ENCODE data around the gene KCNC2. TPM values are rescaled to one million over a fixed set of nuclear protein-coding genes. Genes with fewer than 3 reads are reported as not detected.

The KCNC2 gene
- total and polyA plus RNA-seq, 7 donors = 0.01 to 1.2 (median 0.51) TPM; not detected in 3

DNA sequence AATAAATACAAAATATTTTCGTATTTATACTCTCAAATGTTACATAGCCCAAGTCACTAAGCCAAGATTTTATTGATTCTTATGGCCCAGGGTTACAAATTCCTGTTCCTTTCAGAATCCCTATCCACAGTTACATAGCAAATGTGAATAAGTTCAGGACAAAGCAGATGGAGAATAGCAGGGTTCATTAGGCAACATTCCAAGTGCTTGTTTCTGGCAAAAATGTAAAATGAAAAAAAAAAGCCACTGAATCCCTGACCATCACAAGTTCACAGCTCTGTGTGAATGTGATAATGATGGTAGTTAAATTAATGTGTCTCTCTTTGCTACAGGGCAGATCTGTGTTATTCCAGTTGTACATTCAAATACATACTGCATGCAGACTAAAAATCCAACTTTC, 74.6 kb downstream of the KCNC2 start:
- DNase-seq = no peak
- WGBS, 3 donors = 28 to 45% (median 37%) methylated on average over 1 of the region's 1 CpG
- H3K4me3 ChIP-seq = no peak overlapping the region
- H3K4me1 ChIP-seq = no peaks in the 10 kb centered on the region
- intact Hi-C loops (cut with DNase I) = no loop called here
- ATAC-seq = no peak
- H3K9me3 ChIP-seq = no peaks in the 10 kb centered on the region
- no peak overlapping the region for H3K27ac ChIP-seq
- no peaks in the 10 kb centered on the region for H3K36me3 ChIP-seq (ENCODE audit: insufficient read depth in 1 of 2, low read depth in 1 of 2)
- TF ChIP-seq, protein P1, sequence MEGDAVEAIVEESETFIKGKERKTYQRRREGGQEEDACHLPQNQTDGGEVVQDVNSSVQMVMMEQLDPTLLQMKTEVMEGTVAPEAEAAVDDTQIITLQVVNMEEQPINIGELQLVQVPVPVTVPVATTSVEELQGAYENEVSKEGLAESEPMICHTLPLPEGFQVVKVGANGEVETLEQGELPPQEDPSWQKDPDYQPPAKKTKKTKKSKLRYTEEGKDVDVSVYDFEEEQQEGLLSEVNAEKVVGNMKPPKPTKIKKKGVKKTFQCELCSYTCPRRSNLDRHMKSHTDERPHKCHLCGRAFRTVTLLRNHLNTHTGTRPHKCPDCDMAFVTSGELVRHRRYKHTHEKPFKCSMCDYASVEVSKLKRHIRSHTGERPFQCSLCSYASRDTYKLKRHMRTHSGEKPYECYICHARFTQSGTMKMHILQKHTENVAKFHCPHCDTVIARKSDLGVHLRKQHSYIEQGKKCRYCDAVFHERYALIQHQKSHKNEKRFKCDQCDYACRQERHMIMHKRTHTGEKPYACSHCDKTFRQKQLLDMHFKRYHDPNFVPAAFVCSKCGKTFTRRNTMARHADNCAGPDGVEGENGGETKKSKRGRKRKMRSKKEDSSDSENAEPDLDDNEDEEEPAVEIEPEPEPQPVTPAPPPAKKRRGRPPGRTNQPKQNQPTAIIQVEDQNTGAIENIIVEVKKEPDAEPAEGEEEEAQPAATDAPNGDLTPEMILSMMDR (IDR thresholded peaks at IDR 0.05) = no peak
- H3K27me3 ChIP-seq (ENCODE audit: insufficient read depth in 3 of 3, low read length in 2 of 3) = no peaks in the 10 kb centered on the region

DNA sequence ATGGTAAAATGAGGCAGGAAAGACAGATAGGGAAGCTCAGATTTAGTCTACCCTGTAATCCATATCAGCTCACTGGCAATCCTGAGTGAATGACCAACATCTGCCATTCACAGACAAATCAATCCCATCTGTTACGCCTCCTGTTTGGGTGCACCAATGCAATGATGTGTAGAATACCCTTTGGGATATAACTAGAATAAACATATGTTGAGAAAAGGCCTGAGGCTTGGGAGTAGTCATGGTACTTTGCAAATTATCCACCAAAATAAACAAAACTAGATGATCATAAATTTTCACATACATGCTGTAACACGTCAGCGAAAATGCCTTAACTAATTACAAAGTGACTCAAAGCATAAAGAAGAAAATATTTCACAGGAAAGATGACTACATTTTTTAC, 78.8 kb downstream of the KCNC2 start:
- TF ChIP-seq, protein P1 (IDR thresholded peaks at IDR 0.05) = no peak
- WGBS, 3 donors = 58 to 71% (median 61%) methylated on average over 3 of the region's 3 CpGs
- ATAC-seq (no peak), DNase-seq (no peak)
- intact Hi-C loops (cut with DNase I) = no loop called here
- Histone ChIP-seq H3K9me3 (no peaks in the 10 kb centered on the region), H3K27ac (no peak overlapping the region), H3K4me3 (no peak overlapping the region), H3K4me1 (no peaks in the 10 kb centered on the region), H3K36me3 (ENCODE audit: insufficient read depth in 1 of 2, low read depth in 1 of 2) (no peaks in the 10 kb centered on the region), H3K27me3 (ENCODE audit: insufficient read depth in 3 of 3, low read length in 2 of 3) (no peaks in the 10 kb centered on the region)

DNA sequence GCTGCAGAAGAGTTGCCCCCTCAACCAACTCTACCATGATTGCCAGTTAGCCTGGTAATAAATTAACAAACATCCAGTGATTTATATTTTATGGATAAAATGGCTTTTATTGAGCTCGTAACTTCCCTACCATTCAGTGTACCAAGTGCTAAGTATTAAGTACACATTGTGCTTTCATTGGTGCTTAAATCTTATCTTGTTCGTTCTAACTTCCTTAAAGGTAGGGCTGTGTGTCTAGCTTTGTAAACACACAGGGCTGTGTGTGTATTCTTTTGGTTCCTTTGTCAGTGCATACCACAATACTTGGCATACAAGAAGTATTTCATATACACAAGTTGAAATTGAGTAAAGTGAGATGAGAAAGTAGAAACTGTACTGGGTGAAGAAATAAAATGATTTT, 80.4 kb downstream of the KCNC2 start:
- 81 to 83% (median 82%) methylated on average over 2 of the region's 2 CpGs for whole genome bisulfite sequencing, 3 donors
- no peak overlapping the region for H3K4me3 ChIP-seq
- no peak for ATAC-seq
- DNase-seq = no peak
- TF ChIP-seq, protein P1 (IDR thresholded peaks at IDR 0.05) = no peak
- H3K4me1 ChIP-seq = no peaks in the 10 kb centered on the region
- no peaks in the 10 kb centered on the region for H3K9me3 ChIP-seq
- intact Hi-C loops (cut with DNase I) = no loop called here
- H3K36me3 ChIP-seq (ENCODE audit: insufficient read depth in 1 of 2, low read depth in 1 of 2) = no peaks in the 10 kb centered on the region
- H3K27me3 ChIP-seq (ENCODE audit: insufficient read depth in 3 of 3, low read length in 2 of 3) = no peaks in the 10 kb centered on the region
- H3K27ac ChIP-seq = no peak overlapping the region

DNA sequence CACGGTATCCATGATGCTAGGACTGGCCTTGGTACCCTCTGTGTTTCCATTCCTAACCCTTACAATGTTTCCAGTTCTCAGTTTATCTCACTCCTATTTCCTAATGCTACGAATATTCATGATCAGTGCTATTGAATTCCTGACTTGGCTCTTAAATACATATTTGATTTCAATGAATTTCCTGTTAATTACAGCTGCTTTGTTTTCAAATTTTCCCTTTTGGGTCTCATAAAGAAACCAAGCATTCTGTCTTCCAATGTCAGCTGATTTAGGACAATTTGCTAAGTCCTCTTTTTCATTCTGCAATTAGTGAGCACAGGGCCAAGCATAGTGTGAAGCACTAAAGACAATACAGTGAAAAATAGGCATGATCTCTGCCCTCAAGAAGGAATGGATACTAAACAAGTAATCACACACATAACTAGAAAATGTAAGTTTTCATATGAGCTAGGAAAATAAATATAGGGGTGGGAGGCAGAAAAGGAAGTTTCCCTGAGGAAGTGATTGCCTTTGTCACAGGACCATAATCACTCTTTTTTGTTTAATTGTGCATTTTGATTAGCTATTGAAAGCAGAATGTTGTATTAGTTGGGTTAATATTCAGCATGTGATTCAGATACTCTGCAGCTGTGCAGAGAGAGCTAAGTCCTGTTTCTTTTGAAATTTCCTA, 88.5 kb downstream of the KCNC2 start:
- Histone ChIP-seq H3K27ac (no peak overlapping the region), H3K27me3 (ENCODE audit: insufficient read depth in 3 of 3, low read length in 2 of 3) (no peaks in the 10 kb centered on the region), H3K9me3 (no peaks in the 10 kb centered on the region), H3K36me3 (ENCODE audit: insufficient read depth in 1 of 2, low read depth in 1 of 2) (no peaks in the 10 kb centered on the region), H3K4me1 (no peaks in the 10 kb centered on the region), H3K4me3 (no peak overlapping the region)
- ATAC-seq = no peak
- no peak for DNase-seq
- 65 to 68% (median 66%) methylated on average over 2 of the region's 2 CpGs for WGBS, 3 donors
- TF ChIP-seq, protein P1 (IDR thresholded peaks at IDR 0.05) = no peak
- intact Hi-C loops (cut with DNase I) = no loop called here

DNA sequence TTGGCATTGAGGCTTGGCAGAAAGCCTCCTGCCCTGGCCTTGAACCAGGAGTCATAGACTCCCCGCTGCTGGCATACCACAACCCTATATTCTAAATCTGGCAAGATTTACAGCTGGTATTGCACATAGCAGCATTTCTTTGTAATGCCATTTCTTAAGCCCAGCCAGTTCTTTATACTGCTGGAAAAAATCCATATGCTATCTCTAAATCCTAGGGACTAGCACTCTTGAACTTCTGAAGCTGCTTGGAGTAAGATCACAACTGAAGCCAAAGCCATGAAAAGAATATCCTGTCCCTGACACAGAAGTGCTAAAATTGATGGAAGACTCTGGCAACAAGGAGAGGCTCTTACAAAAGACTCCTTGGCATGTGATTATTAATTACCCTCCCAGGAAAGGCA, 89.3 kb downstream of the KCNC2 start:
- H3K27ac ChIP-seq = no peak overlapping the region
- no peak for ATAC-seq
- TF ChIP-seq, protein P1 (IDR thresholded peaks at IDR 0.05) = no peak
- H3K27me3 ChIP-seq (ENCODE audit: insufficient read depth in 3 of 3, low read length in 2 of 3) = no peaks in the 10 kb centered on the region
- H3K4me1 ChIP-seq = no peaks in the 10 kb centered on the region
- H3K9me3 ChIP-seq = no peaks in the 10 kb centered on the region
- 15 to 29% (median 17%) methylated on average over 1 of the region's 1 CpG for WGBS, 3 donors
- DNase-seq = no peak
- no peak overlapping the region for H3K4me3 ChIP-seq
- intact Hi-C loops (cut with DNase I) = no loop called here
- H3K36me3 ChIP-seq (ENCODE audit: insufficient read depth in 1 of 2, low read depth in 1 of 2) = no peaks in the 10 kb centered on the region

Measured in psoas muscle (tissue), 8 donors.